ENCODE measurements around the gene NACC2. TPM values are rescaled to one million over a fixed set of nuclear protein-coding genes. Genes with fewer than 3 reads are reported as not detected.

The NACC2 gene
- polyA plus RNA-seq, 6 donors from 2014 or later: 0.04 to 0.11 (median 0.06) TPM; not detected in 2

DNA sequence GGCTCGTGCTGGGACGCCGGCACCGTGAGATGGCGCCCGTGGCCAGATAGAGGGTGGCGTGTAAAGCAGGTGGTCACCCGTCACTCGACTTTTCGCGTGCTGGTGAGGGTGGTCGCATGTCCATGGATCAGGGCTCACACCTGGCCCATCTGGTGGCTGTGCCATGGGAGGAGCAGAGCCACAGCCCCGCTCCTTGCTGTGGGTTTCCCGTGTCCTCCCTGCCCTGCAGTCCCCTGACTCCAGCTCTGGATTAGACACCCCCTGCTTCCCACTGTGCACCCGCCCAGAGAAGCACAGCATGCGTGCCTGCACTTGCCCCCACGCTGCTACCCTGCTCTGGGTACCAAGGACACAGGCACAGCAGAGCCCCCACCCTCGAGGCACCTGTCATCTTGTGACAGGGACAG is 25.4 kb upstream of the NACC2 start:
- ATAC-seq (ENCODE audit: low read depth in 2 of 2): no peak
- no peak for DNase-seq
- peaks cover 5 to 19% (median 9%) of the 10 kb centered on the region in 3 donors for H3K4me1 Mint-ChIP-seq
- peaks cover 7 to 14% (median 10%) of the 10 kb centered on the region in 3 donors for H3K27me3 Mint-ChIP-seq
- peak overlapping the region in 7 of 8 donors; percentile 9 to 87 (median 54) for H3K4me3 Mint-ChIP-seq
- H3K9me3 Mint-ChIP-seq: peaks cover 0 to 5% (median 0%) of the 10 kb centered on the region in 7 donors
- no peaks in the 10 kb centered on the region for H3K36me3 Mint-ChIP-seq
- peak overlapping the region in 1 of 6 donors; percentile 95 for H3K27ac Mint-ChIP-seq

DNA sequence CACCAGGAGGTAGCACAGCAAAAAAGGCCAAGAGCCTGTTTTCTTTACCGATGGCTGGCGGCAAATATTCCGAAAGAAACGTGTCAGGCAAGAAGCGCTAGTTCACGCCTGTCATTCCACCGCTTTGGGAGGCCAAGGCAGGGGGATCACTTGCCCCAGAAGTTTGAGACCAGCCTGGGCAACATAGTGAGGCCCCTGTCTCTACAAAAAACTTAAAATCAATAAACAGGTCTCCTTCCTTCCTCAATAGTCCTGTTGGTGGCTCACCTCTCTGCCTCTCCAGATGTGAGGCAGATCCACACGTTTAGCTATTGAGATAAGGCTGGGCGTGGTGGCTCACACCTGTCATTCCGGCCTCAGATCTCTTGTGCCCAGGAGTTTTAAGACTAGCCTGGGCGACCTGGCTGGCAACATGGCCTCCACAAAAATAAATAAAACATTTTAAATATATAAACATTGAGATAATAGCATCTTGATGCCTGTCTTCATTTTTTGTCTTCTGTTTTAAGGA is 24.8 kb upstream of the NACC2 start:
- ATAC-seq (ENCODE audit: low read depth in 2 of 2) (no peak), DNase-seq (no peak)
- H3K4me1 Mint-ChIP-seq: peaks cover 7 to 15% (median 9%) of the 10 kb centered on the region in 3 donors
- H3K9me3 Mint-ChIP-seq: peaks cover 0 to 1% (median 0%) of the 10 kb centered on the region in 7 donors
- H3K27me3 Mint-ChIP-seq: peaks cover 2 to 9% (median 5%) of the 10 kb centered on the region in 3 donors
- peak overlapping the region; percentile 51 to 87 (median 72) for H3K4me3 Mint-ChIP-seq
- no peaks in the 10 kb centered on the region for H3K36me3 Mint-ChIP-seq
- peak overlapping the region in 4 of 6 donors; percentile 53 to 95 (median 83) for H3K27ac Mint-ChIP-seq

DNA sequence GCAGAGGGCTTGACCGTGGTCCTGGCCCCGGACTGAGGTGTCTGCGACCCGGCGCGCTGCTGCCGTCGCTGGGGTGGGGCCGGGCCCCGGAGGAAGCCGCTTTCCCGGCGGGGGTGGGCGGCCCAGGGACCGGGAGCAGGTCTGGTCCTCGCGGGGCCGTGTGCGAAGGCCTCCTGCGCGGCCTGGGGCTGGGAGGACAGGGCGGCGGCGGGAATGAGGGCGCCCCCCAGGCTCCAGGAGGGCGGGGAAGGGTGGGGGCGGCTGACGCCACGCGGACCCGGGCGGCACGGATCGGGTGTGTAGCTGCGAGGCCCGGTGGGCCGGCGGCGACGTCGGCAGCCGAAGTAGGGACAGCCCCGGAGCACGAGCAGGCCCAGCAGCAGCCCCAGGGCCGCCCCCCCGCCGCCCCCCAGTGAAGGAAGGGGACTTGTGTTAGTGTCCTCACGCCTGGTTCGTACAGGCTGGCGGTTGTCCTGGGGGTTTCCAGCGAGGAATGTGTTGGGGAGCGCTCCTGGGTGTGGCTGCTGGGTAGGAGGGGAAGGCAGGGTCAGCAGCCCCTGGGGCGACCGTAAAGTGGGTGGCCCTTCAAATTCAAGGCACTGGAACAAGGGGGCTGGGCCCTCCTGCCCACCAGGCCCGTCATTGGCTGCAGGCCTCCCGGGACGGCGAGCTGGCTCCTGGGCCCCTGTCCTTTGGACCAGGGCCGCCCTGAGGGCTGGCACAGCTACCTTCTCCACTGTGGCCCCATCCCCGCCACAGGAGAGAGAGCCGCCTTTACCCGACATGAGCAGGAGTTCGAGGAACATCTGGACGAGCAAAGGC is 24.2 kb upstream of the NACC2 start:
- Mint-ChIP-seq H3K4me1 (peaks cover 8 to 13% (median 11%) of the 10 kb centered on the region in 3 donors), H3K4me3 (peak overlapping the region; percentile 75 to 92 (median 86)), H3K27ac (peak overlapping the region; percentile 28 to 95 (median 83)), H3K27me3 (peaks cover 0 to 3% (median 0%) of the 10 kb centered on the region in 3 donors), H3K36me3 (no peaks in the 10 kb centered on the region), H3K9me3 (no peaks in the 10 kb centered on the region)
- ATAC-seq (ENCODE audit: low read depth in 2 of 2) (peak; percentile 14 to 16), DNase-seq (no peak)

DNA sequence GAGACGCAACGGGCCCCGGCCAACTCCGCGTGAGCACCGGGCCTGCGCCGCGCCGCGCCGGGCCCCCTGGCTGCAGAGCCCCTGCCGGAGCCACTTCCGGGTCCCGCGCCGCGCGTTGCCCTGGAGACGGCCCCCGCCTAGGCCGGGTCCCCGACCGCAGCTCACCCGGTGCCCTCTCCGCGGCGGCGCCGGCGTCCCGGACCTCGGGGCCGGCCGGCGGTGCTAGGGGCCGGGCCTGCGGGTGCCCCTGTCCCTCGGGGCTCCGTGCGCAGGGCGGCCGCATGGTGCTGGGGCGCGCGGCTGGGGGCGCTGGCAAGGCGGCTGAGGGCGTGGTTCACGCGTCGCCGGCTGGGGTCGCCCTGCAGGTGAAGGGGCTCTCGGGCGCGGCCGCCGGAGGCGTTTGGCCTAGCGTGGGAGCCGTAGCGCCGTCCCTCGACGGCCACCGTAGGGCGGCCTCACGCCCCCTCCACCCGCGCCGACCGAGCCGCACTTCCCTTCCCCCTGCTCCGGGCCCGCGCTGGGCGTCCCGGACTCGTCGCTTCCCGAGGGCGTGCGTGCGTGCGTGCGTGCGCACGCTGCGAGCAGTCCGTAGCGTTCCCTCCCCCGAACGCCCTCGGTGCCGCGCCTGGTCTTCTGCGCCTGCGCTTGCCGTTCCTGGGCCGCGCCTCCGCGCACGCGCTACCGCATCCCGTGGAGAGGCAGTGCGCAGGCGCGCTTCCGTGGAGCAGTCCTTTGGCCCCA is 23.4 kb upstream of the NACC2 start, which contains the start of gene TMEM250:
Gene TMEM250, minus strand, starts transcription at position 556 of the 741 bp plus-strand sequence. CDS start 1,975 bp downstream, outside the sequence.
- Mint-ChIP-seq H3K36me3 (no peaks in the 10 kb centered on the region), H3K9me3 (no peaks in the 10 kb centered on the region), H3K27ac (peak within 1 kb of the TSS; percentile 28 to 95 (median 83)), H3K27me3 (no peaks in the 10 kb centered on the region), H3K4me1 (peaks cover 8 to 13% (median 11%) of the 10 kb centered on the region in 3 donors), H3K4me3 (peak within 1 kb of the TSS; percentile 75 to 92 (median 86))
- DNase-seq: peak; percentile 96
- peak; percentile 85 to 87 for ATAC-seq (ENCODE audit: low read depth in 2 of 2)

DNA sequence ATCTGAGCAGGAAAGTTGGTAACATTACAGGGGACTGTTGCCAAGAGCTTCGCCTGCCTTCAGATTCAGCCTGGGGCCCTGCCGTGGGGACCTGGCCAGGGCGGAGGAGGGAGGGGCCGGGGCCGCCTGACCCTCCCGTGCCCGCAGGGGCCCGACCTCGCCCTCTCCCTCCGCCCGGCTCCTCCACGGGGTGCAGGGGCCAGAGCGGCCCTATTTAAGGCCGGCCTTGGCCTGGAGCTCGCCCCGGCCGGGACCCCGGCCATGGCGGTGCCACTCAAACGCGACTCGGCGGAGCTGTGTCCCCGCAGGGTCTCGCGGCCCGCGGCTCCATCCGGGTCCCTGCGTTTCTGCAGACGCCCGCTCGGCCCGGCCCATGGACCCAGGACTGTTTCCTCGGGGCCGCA is 22.8 kb upstream of the NACC2 start:
- Mint-ChIP-seq H3K4me3 (peak overlapping the region; percentile 65 to 90 (median 84)), H3K4me1 (peaks cover 6 to 11% (median 9%) of the 10 kb centered on the region in 3 donors), H3K27ac (peak overlapping the region in 4 of 6 donors; percentile 26 to 83 (median 42)), H3K36me3 (no peaks in the 10 kb centered on the region), H3K27me3 (no peaks in the 10 kb centered on the region), H3K9me3 (no peaks in the 10 kb centered on the region)
- DNase-seq: no peak
- ATAC-seq (ENCODE audit: low read depth in 2 of 2): no peak

DNA sequence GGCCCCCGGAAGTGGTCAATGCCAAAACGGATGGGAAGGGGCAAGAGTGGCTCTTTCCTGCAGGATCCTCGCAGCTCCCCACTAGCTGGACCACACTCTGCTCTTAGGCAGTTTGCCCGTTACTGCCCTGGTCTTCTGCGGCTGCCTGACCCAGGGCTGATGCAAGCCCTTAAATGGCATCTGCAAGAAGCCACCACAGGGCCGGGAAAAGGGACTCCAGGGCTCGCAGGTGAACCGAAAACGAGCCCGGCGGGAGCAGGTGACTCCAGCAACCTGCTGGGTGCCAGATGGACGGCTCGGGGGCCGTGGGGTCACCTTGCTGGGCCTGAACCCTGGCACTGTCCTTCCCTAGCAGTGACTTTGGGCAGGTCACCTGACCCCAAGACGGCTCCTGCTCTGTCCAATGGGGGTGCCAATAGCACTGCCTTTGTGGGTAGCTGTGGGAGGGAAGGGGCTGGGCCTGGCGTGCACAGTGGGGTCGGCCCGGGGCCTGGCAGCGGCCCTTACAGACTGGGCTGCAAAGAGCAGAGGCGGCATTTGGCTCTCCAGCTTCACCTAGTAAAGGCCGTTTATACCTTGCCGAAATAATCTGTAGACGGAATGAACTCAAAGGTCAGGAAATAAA is 22.3 kb upstream of the NACC2 start:
- Mint-ChIP-seq H3K36me3 (no peaks in the 10 kb centered on the region), H3K9me3 (no peaks in the 10 kb centered on the region), H3K27me3 (no peaks in the 10 kb centered on the region), H3K27ac (peak overlapping the region in 4 of 6 donors; percentile 26 to 83 (median 42)), H3K4me1 (peaks cover 3 to 9% (median 5%) of the 10 kb centered on the region in 3 donors), H3K4me3 (peak overlapping the region; percentile 65 to 90 (median 84))
- no peak for ATAC-seq (ENCODE audit: low read depth in 2 of 2)
- no peak for DNase-seq

DNA sequence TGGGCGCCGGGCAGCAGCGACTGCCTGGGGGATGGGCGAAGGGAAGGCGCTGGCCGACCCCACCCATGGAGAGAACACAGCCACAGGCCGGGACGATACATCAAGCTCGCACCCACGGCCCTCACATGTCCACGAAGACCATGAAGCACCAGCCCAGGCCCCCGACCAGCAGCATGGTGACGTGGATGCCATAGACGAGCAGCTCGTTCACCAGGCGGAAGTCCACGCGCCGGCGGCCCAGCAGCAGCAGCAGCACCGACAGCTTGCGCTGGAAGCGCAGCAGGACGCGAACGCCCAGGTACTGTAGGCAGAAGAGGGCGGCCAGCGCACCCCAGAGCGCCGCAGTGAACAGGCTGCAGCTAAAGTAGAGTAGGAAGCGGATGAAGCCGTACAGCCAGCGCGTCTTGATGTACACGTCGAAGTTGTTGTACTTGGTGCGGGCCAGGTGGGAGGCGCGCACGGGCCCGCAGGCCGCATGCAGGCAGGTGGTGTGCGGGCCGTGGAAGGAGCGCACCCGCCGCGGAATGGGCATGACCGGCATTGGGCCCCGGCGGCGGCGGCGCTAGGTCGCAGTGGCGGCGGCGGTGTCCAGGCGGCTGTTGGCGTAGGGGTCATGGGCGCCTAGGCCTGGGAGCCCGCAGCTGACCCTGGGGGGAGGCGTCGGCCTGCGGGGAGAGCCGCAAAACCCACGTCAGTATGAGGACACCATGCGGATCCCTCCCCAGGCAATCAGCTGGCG is 21.4 kb upstream of the NACC2 start:
- no peak for ATAC-seq (ENCODE audit: low read depth in 2 of 2)
- DNase-seq: no peak
- Mint-ChIP-seq H3K9me3 (no peaks in the 10 kb centered on the region), H3K27me3 (no peaks in the 10 kb centered on the region), H3K36me3 (no peaks in the 10 kb centered on the region), H3K4me3 (peak overlapping the region in 5 of 8 donors; percentile 21 to 84 (median 61)), H3K4me1 (peaks cover 3 to 9% (median 5%) of the 10 kb centered on the region in 3 donors), H3K27ac (no peak overlapping the region)

DNA sequence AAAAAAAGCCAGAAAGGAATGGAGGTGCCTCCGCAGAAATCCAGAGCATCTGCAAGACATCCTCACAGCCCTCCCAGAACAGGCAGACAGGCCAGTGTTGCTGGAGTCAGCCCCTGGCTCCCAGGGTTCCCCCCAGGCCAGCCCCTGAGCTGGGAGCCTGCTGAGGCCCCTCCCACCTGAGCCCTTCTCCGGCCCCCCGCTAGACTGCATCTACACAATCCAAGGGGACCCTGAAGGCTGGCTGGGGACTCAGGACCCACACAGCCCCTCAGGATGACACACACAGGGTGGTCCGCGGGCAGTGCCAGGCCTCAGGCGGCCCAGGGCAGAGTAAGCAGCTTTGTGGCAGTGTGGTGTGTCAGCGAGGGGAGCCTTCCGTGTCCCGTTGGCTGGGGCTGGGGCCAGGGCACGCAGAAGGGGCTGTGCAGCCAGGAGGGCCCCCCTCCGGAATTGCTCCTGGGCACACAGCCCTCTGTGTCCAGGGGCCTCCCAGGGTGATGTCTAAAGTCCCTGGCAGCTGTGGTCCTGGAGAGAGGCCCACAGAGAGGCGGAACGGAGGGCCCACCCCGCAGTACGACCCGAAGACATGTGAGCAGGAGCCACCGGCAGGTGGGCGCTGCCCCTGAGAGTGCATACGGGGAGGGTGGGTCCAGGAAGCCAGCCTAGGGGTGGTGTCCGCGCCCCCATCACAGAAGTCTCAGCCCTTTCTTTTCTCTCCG is 20.7 kb upstream of the NACC2 start:
- no peak overlapping the region for H3K27ac Mint-ChIP-seq
- H3K4me3 Mint-ChIP-seq: peak overlapping the region in 1 of 8 donors; percentile 32
- no peak for DNase-seq
- H3K9me3 Mint-ChIP-seq: no peaks in the 10 kb centered on the region
- ATAC-seq (ENCODE audit: low read depth in 2 of 2): no peak
- no peaks in the 10 kb centered on the region for H3K36me3 Mint-ChIP-seq
- peaks cover 3 to 13% (median 5%) of the 10 kb centered on the region in 3 donors for H3K4me1 Mint-ChIP-seq
- no peaks in the 10 kb centered on the region for H3K27me3 Mint-ChIP-seq

DNA sequence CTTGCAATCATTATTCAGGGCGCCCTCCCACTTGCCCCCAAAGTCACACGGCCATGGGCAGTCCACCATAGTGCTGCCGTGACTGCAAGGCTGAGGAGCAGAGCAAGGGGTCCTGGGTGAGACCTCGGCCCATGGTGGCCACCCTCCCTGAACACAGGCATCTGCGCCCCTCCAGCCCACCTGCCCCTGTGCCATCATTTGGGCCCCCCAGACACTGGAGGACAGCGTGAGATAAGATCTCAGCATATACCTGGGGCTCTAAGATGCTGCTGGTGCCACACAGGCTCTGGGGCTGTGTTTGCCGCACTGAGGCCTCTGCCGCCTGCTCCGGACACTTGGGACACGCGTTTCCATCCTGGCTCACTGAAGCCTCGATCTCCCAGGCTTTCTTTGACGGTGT is 20.1 kb upstream of the NACC2 start:
- H3K9me3 Mint-ChIP-seq: no peaks in the 10 kb centered on the region
- ATAC-seq (ENCODE audit: low read depth in 2 of 2) (no peak), DNase-seq (no peak)
- no peaks in the 10 kb centered on the region for H3K36me3 Mint-ChIP-seq
- H3K4me3 Mint-ChIP-seq: peak overlapping the region in 1 of 8 donors; percentile 58
- H3K27ac Mint-ChIP-seq: no peak overlapping the region
- no peaks in the 10 kb centered on the region for H3K27me3 Mint-ChIP-seq
- H3K4me1 Mint-ChIP-seq: peaks cover 3 to 14% (median 8%) of the 10 kb centered on the region in 3 donors

DNA sequence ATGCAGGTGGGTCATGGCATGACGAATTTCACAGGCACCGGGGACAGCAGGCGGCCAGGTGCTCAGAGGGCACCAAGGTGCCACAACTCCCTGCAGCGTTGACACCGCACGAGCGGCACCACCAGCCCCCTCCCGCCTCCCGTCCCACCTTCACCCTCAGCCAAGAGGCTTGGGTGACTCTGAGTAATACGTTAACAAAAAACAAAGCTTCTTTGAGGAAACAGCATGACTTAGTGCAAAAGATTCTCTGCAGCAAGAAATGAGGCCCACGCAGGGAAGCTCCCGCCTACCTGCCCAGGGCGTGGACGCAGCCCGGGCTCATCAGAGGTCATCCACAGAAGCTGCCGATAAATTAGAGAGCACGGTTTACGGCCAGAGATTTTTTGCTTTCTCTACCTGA is 19.5 kb upstream of the NACC2 start:
- DNase-seq (no peak), ATAC-seq (ENCODE audit: low read depth in 2 of 2) (no peak)
- Mint-ChIP-seq H3K27me3 (no peaks in the 10 kb centered on the region), H3K27ac (no peak overlapping the region), H3K36me3 (no peaks in the 10 kb centered on the region), H3K4me1 (peaks cover 3 to 14% (median 13%) of the 10 kb centered on the region in 3 donors), H3K9me3 (no peaks in the 10 kb centered on the region), H3K4me3 (peak overlapping the region in 1 of 8 donors; percentile 58)

DNA sequence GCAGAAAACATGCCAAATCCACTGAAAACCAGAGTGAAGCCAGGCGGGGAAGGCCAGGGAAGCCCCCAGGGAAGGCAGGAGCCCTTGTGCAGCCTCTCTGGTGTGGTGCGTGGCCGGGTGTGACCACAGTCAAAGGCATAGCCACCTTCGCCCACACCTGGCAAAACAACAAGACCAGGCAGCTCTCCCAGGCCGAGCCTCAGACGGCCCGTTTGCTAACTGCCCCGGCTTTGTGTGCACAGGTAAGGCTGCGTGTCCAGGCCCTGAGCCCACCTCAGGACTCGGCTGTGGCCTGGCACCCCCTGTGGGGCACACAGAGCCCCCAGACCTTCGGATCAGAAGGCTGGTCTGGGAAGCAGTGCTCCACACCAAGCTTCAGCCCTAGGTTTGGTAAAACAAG is 17.5 kb upstream of the NACC2 start:
- H3K4me1 Mint-ChIP-seq: peaks cover 7 to 27% (median 19%) of the 10 kb centered on the region in 3 donors
- peaks cover 0 to 8% (median 0%) of the 10 kb centered on the region in 3 donors for H3K27me3 Mint-ChIP-seq
- H3K36me3 Mint-ChIP-seq: no peaks in the 10 kb centered on the region
- ATAC-seq (ENCODE audit: low read depth in 2 of 2) (no peak), DNase-seq (no peak)
- no peak overlapping the region for H3K4me3 Mint-ChIP-seq
- no peaks in the 10 kb centered on the region for H3K9me3 Mint-ChIP-seq
- no peak overlapping the region for H3K27ac Mint-ChIP-seq

DNA sequence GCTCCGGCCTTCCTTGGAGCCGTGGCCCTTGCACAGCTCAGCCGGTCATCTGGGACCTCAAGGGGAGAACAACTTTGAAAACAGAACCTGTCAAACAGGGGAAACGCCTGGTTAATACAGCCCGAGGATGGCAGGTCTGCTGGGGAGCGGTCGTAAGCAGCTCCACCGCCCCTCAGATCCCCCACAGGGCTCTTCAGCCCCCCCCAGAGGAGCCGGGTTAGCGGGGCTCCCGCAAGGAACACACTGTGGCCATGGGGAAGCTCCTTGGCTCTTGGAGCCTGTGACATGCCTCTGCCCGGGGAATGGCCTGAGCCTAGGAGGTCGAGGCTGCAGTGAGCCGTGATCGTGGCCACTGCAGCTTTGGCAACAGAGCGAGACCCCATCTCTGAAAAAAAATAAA is 16.8 kb upstream of the NACC2 start:
- Mint-ChIP-seq H3K4me3 (peak overlapping the region in 2 of 8 donors; percentile 47 to 64), H3K4me1 (peaks cover 13 to 33% (median 25%) of the 10 kb centered on the region in 3 donors), H3K36me3 (no peaks in the 10 kb centered on the region), H3K9me3 (no peaks in the 10 kb centered on the region), H3K27ac (no peak overlapping the region), H3K27me3 (peaks cover 0 to 14% (median 0%) of the 10 kb centered on the region in 3 donors)
- DNase-seq (no peak), ATAC-seq (ENCODE audit: low read depth in 2 of 2) (no peak)
